ENCODE measurements around the gene SYCP2L. TPM values are rescaled to one million over a fixed set of nuclear protein-coding genes. Genes with fewer than 3 reads are reported as not detected.

SYCP2L gene
- total and polyA plus RNA-seq, 2 of the 8 experiments (the other 6 are each of a cell fraction or from before 2014, with no cell fraction given) = 1.7 to 4.2 TPM

- Histone ChIP-seq H3K36me3 (ENCODE audit: control insufficient read depth in 2 of 4, insufficient read depth in 4 of 4, low read length in 3 of 4) (no peaks in the 10 kb centered on the region), H4K8ac (ENCODE audit: extremely low read depth, insufficient read depth, low read length) (no peak overlapping the region), H3K9me3 (ENCODE audit: insufficient read depth in 2 of 2, low read depth in 1 of 2, low read length in 1 of 2) (no peaks in the 10 kb centered on the region), H2AFZ (ENCODE audit: low read length) (no peak overlapping the region), H2AK5ac (ENCODE audit: low read depth, low read length) (no peak overlapping the region), H4K5ac (ENCODE audit: insufficient read length, low read depth, low read length) (no peak overlapping the region), H3K27ac (ENCODE audit: low read depth, low read length) (no peak overlapping the region), H3K4me2 (ENCODE audit: insufficient read depth in 1 of 2, low read depth in 2 of 2, low read length in 2 of 2) (no peak overlapping the region), H3K79me1 (ENCODE audit: low read depth, low read length) (no peaks in the 10 kb centered on the region), H4K20me1 (replicated peaks in 1 of 2; ENCODE audit: control insufficient read depth in 1 of 2, insufficient read depth in 2 of 2, low read length in 2 of 2) (no peaks in the 10 kb centered on the region), H3K14ac (ENCODE audit: insufficient read length) (no peak overlapping the region), H3K79me2 (ENCODE audit: control insufficient read depth in 1 of 2, insufficient read depth in 2 of 2, low read length in 2 of 2) (no peaks in the 10 kb centered on the region), H3K4me1 (replicated peaks in 1 of 4; ENCODE audit: control insufficient read depth in 3 of 4, insufficient read depth in 4 of 4, low read length in 3 of 4) (peaks cover 0 to 3% (median 1%) of the 10 kb centered on the region in 4 experiments; a peak in 4 of 7 replicates), H2BK12ac (ENCODE audit: low read depth, low read length) (no peak overlapping the region), H4K91ac (replicated peaks; ENCODE audit: insufficient read length, low read length) (no peak overlapping the region), H2BK20ac (ENCODE audit: low read length) (no peak overlapping the region), H3K4me3 (ENCODE audit: extremely low read depth in 1 of 4, insufficient read depth in 2 of 4, low read depth in 3 of 4, low read length in 4 of 4) (no peak overlapping the region), H2BK15ac (ENCODE audit: low read length) (no peak overlapping the region), H2BK120ac (replicated peaks; ENCODE audit: low read depth, low read length) (no peak overlapping the region), H3K56ac (replicated peaks; ENCODE audit: insufficient read length, low read depth, low read length) (no peak overlapping the region), H3K4ac (replicated peaks; ENCODE audit: insufficient read length, low read depth, low read length) (no peak overlapping the region), H3K9ac (replicated peaks in 1 of 4; ENCODE audit: extremely low read depth in 1 of 4, low read depth in 3 of 4, low read length in 3 of 4) (no peak overlapping the region), H3K27me3 (replicated peaks in 1 of 4; ENCODE audit: control insufficient read depth in 3 of 4, extremely low read depth in 1 of 4, insufficient read depth in 3 of 4, low read length in 3 of 4) (no peaks in the 10 kb centered on the region; a peak in 1 of 7 replicates), H3K23me2 (ENCODE audit: low read depth, low read length) (no peaks in the 10 kb centered on the region), H2BK5ac (ENCODE audit: low read depth, low read length) (no peak overlapping the region), H3K23ac (ENCODE audit: insufficient read length) (no peak overlapping the region), H3K18ac (ENCODE audit: extremely low read depth, low read length) (no peak overlapping the region)
- DNase-seq (ENCODE audit: low read depth in 1 of 2, low spot score in 2 of 2) (no peak), FAIRE-seq (no peak)
- ChIA-PET CTCF (ENCODE audit: partially characterized antibody) (interaction anchor here (0.7 to 4.2 kb wide), 11 partner anchors 9 to 555 kb away, joined by 3 to 25 read pairs (median 4); no protein-coding TSS in a partner anchor), POLR2A (ENCODE audit: partially characterized antibody) (no interaction called here)
- TF ChIP-seq CEBPB (IDR thresholded peaks at IDR 0.05; ENCODE audit: low read depth, low read length) (no peak), TCF12 (IDR thresholded peaks at IDR 0.05; ENCODE audit: low read depth, low read length) (no peak), SIRT6 (IDR thresholded peaks at IDR 0.05; ENCODE audit: low read length) (no peak), KDM1A (IDR thresholded peaks at IDR 0.05; ENCODE audit: borderline replicate concordance, low read length) (no peak), EZH2 (IDR thresholded peaks at IDR 0.05; ENCODE audit: low read depth, low read length, severe bottlenecking) (no peak), E2F6 (IDR thresholded peaks at IDR 0.05) (no peak)
- 83% methylated on average over 2 of the region's 2 CpGs; no CpG with 5 or more reads in 1 of the 2 experiments for WGBS, 2 experiments (ENCODE audit: extremely low coverage in 1 of 2, insufficient coverage in 1 of 2, insufficient read length in 1 of 2, insufficient replicate concordance in 2 of 2, low coverage in 1 of 2, low lambda C conversion rate in 2 of 2, missing lambda C conversion rate in 1 of 2)
Measured at GRCh38 chr6:11021003-11021402, 134.2 kb downstream of the SYCP2L start.
